Measurements from ENCODE around the gene ADARB1. TPM values are rescaled to one million over a fixed set of nuclear protein-coding genes. Genes with fewer than 3 reads are reported as not detected.

Gene ADARB1
- total RNA-seq, 3 donors from 2014 or later (not counting 1 experiment from before 2014, with no cell fraction given): 20.7 to 28.0 (median 26.6) TPM

- no peaks in the 10 kb centered on the region for H3K27me3 ChIP-seq (ENCODE audit: control insufficient read depth, insufficient read depth, low read length)
- Mint-ChIP-seq H3K4me1 (no peaks in the 10 kb centered on the region), H3K27ac (no peak overlapping the region), H3K4me3 (no peak overlapping the region), H3K36me3 (no peaks in the 10 kb centered on the region), H3K27me3 (ENCODE audit: low read depth in 2 of 2) (peaks cover 22 to 35% of the 10 kb centered on the region in 2 donors), H3K9me3 (peaks cover 0 to 2% of the 10 kb centered on the region in 2 donors)
- TF ChIP-seq CTCF (IDR thresholded peaks at IDR 0.05): no peak
- no peak overlapping the region for H3K4me3 ChIP-seq (ENCODE audit: low read length)
- H3K27ac ChIP-seq (ENCODE audit: low read length): no peak overlapping the region
- WGBS (ENCODE audit: insufficient coverage): 85% methylated on average over 22 of the region's 22 CpGs
- intact Hi-C loops (cut with micrococcal nuclease): no loop called here
- no peaks in the 10 kb centered on the region for H3K36me3 ChIP-seq (ENCODE audit: control insufficient read depth, insufficient read depth, low read length)
- H3K9me3 ChIP-seq (ENCODE audit: control insufficient read depth, insufficient read depth, low read length): no peaks in the 10 kb centered on the region
- no peak for ATAC-seq
- no peaks in the 10 kb centered on the region for H3K4me1 ChIP-seq (ENCODE audit: control insufficient read depth, insufficient read depth, low read length)
- no peak for DNase-seq
Measured at GRCh38 chr21:45043541-45044020, 30.8 kb upstream of the ADARB1 start.

DNA sequence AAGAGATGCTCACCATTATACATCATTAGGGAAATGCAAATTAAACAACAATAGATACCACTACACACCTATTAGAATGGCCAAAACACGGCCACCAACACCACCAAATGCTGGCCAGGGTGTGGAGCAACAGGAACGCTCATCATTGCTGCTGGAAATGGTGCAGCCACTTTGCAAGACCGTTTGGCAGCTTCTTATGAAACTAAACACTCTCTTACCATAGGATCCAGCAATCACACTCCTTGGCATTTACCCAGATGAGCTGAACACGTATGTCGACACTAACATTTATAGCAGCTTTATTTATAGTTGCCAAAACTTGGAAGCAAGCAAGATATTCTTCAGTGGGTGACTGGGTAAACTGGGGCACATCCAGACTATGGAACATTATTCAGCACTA is 28.9 kb upstream of the ADARB1 start:
- no peaks in the 10 kb centered on the region for H3K4me1 Mint-ChIP-seq
- peaks cover 33 to 35% of the 10 kb centered on the region in 2 donors for H3K27me3 Mint-ChIP-seq (ENCODE audit: low read depth in 2 of 2)
- no peak overlapping the region for H3K27ac Mint-ChIP-seq
- intact Hi-C loops (cut with micrococcal nuclease): no loop called here
- no peak for ATAC-seq
- H3K9me3 Mint-ChIP-seq: peaks cover 0 to 2% of the 10 kb centered on the region in 2 donors
- Histone ChIP-seq H3K36me3 (ENCODE audit: control insufficient read depth, insufficient read depth, low read length) (no peaks in the 10 kb centered on the region), H3K4me1 (ENCODE audit: control insufficient read depth, insufficient read depth, low read length) (no peaks in the 10 kb centered on the region), H3K9me3 (ENCODE audit: control insufficient read depth, insufficient read depth, low read length) (no peaks in the 10 kb centered on the region), H3K4me3 (ENCODE audit: low read length) (no peak overlapping the region), H3K27ac (ENCODE audit: low read length) (no peak overlapping the region), H3K27me3 (ENCODE audit: control insufficient read depth, insufficient read depth, low read length) (no peaks in the 10 kb centered on the region)
- H3K36me3 Mint-ChIP-seq: no peaks in the 10 kb centered on the region
- H3K4me3 Mint-ChIP-seq: no peak overlapping the region
- WGBS (ENCODE audit: insufficient coverage): 82% methylated on average over 5 of the region's 5 CpGs
- no peak for DNase-seq
- no peak for TF ChIP-seq CTCF (IDR thresholded peaks at IDR 0.05)

- peaks cover 29 to 35% of the 10 kb centered on the region in 2 donors for H3K27me3 Mint-ChIP-seq (ENCODE audit: low read depth in 2 of 2)
- intact Hi-C loops (cut with micrococcal nuclease): no loop called here
- 86% methylated on average over 1 of the region's 1 CpG for WGBS (ENCODE audit: insufficient coverage)
Measured at GRCh38 chr21:45047257-45047656, 27.1 kb upstream of the ADARB1 start.

More at GRCh38 chr21:45047257-45047656, 27.1 kb upstream of the ADARB1 start:
- Mint-ChIP-seq H3K4me1 (no peaks in the 10 kb centered on the region), H3K9me3 (peaks cover 0 to 2% of the 10 kb centered on the region in 2 donors), H3K36me3 (no peaks in the 10 kb centered on the region), H3K27ac (no peak overlapping the region), H3K4me3 (no peak overlapping the region)
- no peak for TF ChIP-seq CTCF (IDR thresholded peaks at IDR 0.05)
- H3K36me3 ChIP-seq (ENCODE audit: control insufficient read depth, insufficient read depth, low read length): no peaks in the 10 kb centered on the region
- H3K27ac ChIP-seq (ENCODE audit: low read length): no peak overlapping the region
- no peak for DNase-seq
- H3K4me3 ChIP-seq (ENCODE audit: low read length): no peak overlapping the region
- no peaks in the 10 kb centered on the region for H3K27me3 ChIP-seq (ENCODE audit: control insufficient read depth, insufficient read depth, low read length)
- no peak for ATAC-seq
- no peaks in the 10 kb centered on the region for H3K4me1 ChIP-seq (ENCODE audit: control insufficient read depth, insufficient read depth, low read length)
- no peaks in the 10 kb centered on the region for H3K9me3 ChIP-seq (ENCODE audit: control insufficient read depth, insufficient read depth, low read length)
